HEK293T (cell line): ENCODE data around the gene LRFN4.

Experiments
- CTCF ChIA-PET: fragments of 350-600 bp; formaldehyde crosslinking; extraction: SDS; loops from one replicate; lab custom pipeline; 2021; ENCODE audit warnings: antibody characterized with exemption, inconsistent platforms; lab: Yijun Ruan, JAX
- POLR2A ChIA-PET: fragments of 350-600 bp; formaldehyde crosslinking; extraction: SDS; loops from one replicate; lab custom pipeline; 2020; ENCODE audit warnings: antibody characterized with exemption, inconsistent platforms; lab: Yijun Ruan, JAX
- DNase-seq: peaks from one replicate; pipeline ENCODE4 v3.0.0; 2012; ENCODE audit warnings: mixed read lengths; ENCODE audit errors: extremely low spot score
- ARNT ChIP-seq: fragments of 450-650 bp; IDR thresholded peaks from 2 replicates; pipeline ENCODE4 v1.6.1; 2017; ENCODE audit warnings: mild to moderate bottlenecking
- BHLHE40 ChIP-seq: fragments of 450-650 bp; IDR thresholded peaks from 2 replicates; pipeline ENCODE4 v1.6.1; 2016; ENCODE audit warnings: mild to moderate bottlenecking, moderate library complexity, borderline replicate concordance
- CTBP1 ChIP-seq: fragments of 450-650 bp; IDR thresholded peaks from 2 replicates; pipeline ENCODE4 v1.6.1; 2016; ENCODE audit warnings: borderline replicate concordance
- ELF4 ChIP-seq: fragments of 450-650 bp; IDR thresholded peaks from 2 replicates; pipeline ENCODE4 v1.6.1; 2017; ENCODE audit warnings: antibody characterized with exemption
- FOXA1 ChIP-seq: fragments of 450-650 bp; IDR thresholded peaks from 2 replicates; pipeline ENCODE4 v1.6.1; 2016; ENCODE audit warnings: mild to moderate bottlenecking
- FOXK2 ChIP-seq: fragments of 450-650 bp; IDR thresholded peaks from 2 replicates; pipeline ENCODE4 v1.6.1; 2016; ENCODE audit warnings: mild to moderate bottlenecking
- FOXM1 ChIP-seq: fragments of 450-650 bp; IDR thresholded peaks from 2 replicates; pipeline ENCODE4 v1.6.1; 2017; ENCODE audit warnings: mild to moderate bottlenecking, borderline replicate concordance
- HDGF ChIP-seq: fragments of 450-650 bp; IDR thresholded peaks from 2 replicates; pipeline ENCODE4 v1.6.1; 2017; ENCODE audit warnings: antibody characterized with exemption, borderline replicate concordance
- L3MBTL2 ChIP-seq: fragments of 450-650 bp; conservative IDR thresholded peaks from 2 replicates; pipeline ENCODE4 v1.6.1; 2016; ENCODE audit warnings: mild to moderate bottlenecking
- LEF1 ChIP-seq: fragments of 450-650 bp; IDR thresholded peaks from 2 replicates; pipeline ENCODE4 v1.6.1; 2017; ENCODE audit warnings: mild to moderate bottlenecking, borderline replicate concordance
- NFRKB ChIP-seq: fragments of 450-650 bp; IDR thresholded peaks from 2 replicates; pipeline ENCODE4 v1.6.1; 2016; ENCODE audit warnings: mild to moderate bottlenecking, moderate library complexity
- PKNOX1 ChIP-seq: fragments of 450-650 bp; IDR thresholded peaks from 2 replicates; pipeline ENCODE4 v1.6.1; 2016
- SP1 ChIP-seq: fragments of 450-650 bp; IDR thresholded peaks from 2 replicates; pipeline ENCODE4 v1.6.1; 2017
- SUZ12 ChIP-seq: fragments of 450-650 bp; IDR thresholded peaks from 2 replicates; pipeline ENCODE4 v1.6.1; 2016; ENCODE audit warnings: mild to moderate bottlenecking
- TARDBP ChIP-seq: fragments of 450-650 bp; IDR thresholded peaks from 2 replicates; pipeline ENCODE4 v1.6.1; 2016
- ZNF384 ChIP-seq: fragments of 450-650 bp; IDR thresholded peaks from 2 replicates; pipeline ENCODE4 v1.6.1; 2016

Gene LRFN4

GRCh38 chr11:66885950-66886440, 29.1 kb downstream of the LRFN4 start:
- DNase-seq = no peak
- ChIA-PET CTCF (interaction anchor here (0.5 to 1.5 kb wide), 3 partner anchors 9 to 376 kb away, joined by 3 to 4 read pairs (median 3); no protein-coding TSS in a partner anchor), POLR2A (interaction anchor here (1.2 to 1.9 kb wide), 2 partner anchors 65 to 269 kb away, joined by 3 to 5 read pairs; partner anchors contain the start of gene RBM14)
- TF ChIP-seq TARDBP (no peak), CTBP1 (no peak), NFRKB (no peak), LEF1 (no peak), FOXA1 (no peak), FOXK2 (no peak), FOXM1 (no peak), SUZ12 (no peak), BHLHE40 (no peak), ELF4 (no peak), PKNOX1 (no peak), ZNF384 (no peak), SP1 (no peak), HDGF (no peak), L3MBTL2 (no peak), ARNT (no peak)

- ChIA-PET CTCF (interaction anchor here (1.1 kb wide), 1 partner anchor 89 kb away, joined by 3 read pairs; no protein-coding TSS in a partner anchor), POLR2A (interaction anchor here (1.9 kb wide), 1 partner anchor 270 kb away, joined by 5 read pairs; the partner anchor contains the start of gene RBM14)
- TF ChIP-seq SUZ12 = no peak
- no peak for TF ChIP-seq ARNT
- TF ChIP-seq LEF1 = no peak
- TF ChIP-seq L3MBTL2 = no peak
- no peak for TF ChIP-seq CTBP1
- no peak for TF ChIP-seq ZNF384
- no peak for TF ChIP-seq NFRKB
- no peak for TF ChIP-seq ELF4
- TF ChIP-seq FOXM1 = no peak
- no peak for TF ChIP-seq PKNOX1
- no peak for TF ChIP-seq FOXA1
- no peak for TF ChIP-seq BHLHE40
- TF ChIP-seq SP1 = no peak
- no peak for DNase-seq
Measured at GRCh38 chr11:66886671-66887221, 29.9 kb downstream of the LRFN4 start.

- ChIA-PET POLR2A (no interaction called here), CTCF (interaction anchor here (1.1 kb wide), 1 partner anchor 89 kb away, joined by 3 read pairs; no protein-coding TSS in a partner anchor)
- TF ChIP-seq SUZ12 (no peak), FOXA1 (no peak), HDGF (no peak), ZNF384 (no peak), TARDBP (no peak), PKNOX1 (no peak), LEF1 (no peak), SP1 (no peak), BHLHE40 (no peak), CTBP1 (no peak), L3MBTL2 (no peak)
Measured at GRCh38 chr11:66887526-66887925, 30.7 kb downstream of the LRFN4 start.

GRCh38 chr11:66888282-66888681, 31.4 kb downstream of the LRFN4 start:
- CTCF ChIA-PET = no interaction called here
- DNase-seq = no peak
- TF ChIP-seq ZNF384 (no peak), PKNOX1 (no peak), CTBP1 (no peak), ARNT (no peak), NFRKB (no peak), ELF4 (no peak), SP1 (no peak), FOXA1 (no peak), FOXK2 (no peak), HDGF (no peak), SUZ12 (no peak), TARDBP (no peak), LEF1 (no peak), FOXM1 (no peak), BHLHE40 (no peak), L3MBTL2 (no peak)
- POLR2A ChIA-PET = no interaction called here

More at GRCh38 chr11:66887526-66887925, 30.7 kb downstream of the LRFN4 start:
- DNase-seq = no peak

- TF ChIP-seq L3MBTL2 (no peak), FOXM1 (no peak), FOXK2 (no peak), PKNOX1 (no peak), LEF1 (no peak), SP1 (no peak)
- POLR2A ChIA-PET = no interaction called here
- DNase-seq = no peak
- CTCF ChIA-PET = no interaction called here
Measured at GRCh38 chr11:66889960-66890359, 33.1 kb downstream of the LRFN4 start.
